Effector memory CD4-positive, alpha-beta T cell (primary cell): ENCODE measurements around the gene IL1RAPL1.

Source experiments
- DNase-seq, 3 donors: peaks; one replicate each; pipeline ENCODE4 v3.0.0-alpha.2; 2020
- H3K27ac ChIP-seq: 2 replicates; pipeline ENCODE4 v1.7.0; 2013; ENCODE audit warnings: mild to moderate bottlenecking, low read length, moderate library complexity; ENCODE audit not compliant: insufficient read depth, poor library complexity, severe bottlenecking
- H3K27me3 ChIP-seq: replicated peaks from 2 replicates; pipeline ENCODE4 v1.7.0; 2013; ENCODE audit warnings: mild to moderate bottlenecking, low read length; ENCODE audit not compliant: insufficient read depth, control insufficient read depth, poor library complexity, severe bottlenecking
- H3K36me3 ChIP-seq: 2 replicates; pipeline ENCODE4 v1.7.0; 2013; ENCODE audit warnings: mild to moderate bottlenecking, low read length, moderate library complexity; ENCODE audit not compliant: control insufficient read depth, insufficient read depth
- H3K4me1 ChIP-seq: 2 replicates; pipeline ENCODE4 v1.7.0; 2013; ENCODE audit warnings: low read length, mild to moderate bottlenecking; ENCODE audit not compliant: control insufficient read depth, insufficient read depth, poor library complexity, severe bottlenecking
- H3K4me3 ChIP-seq: 2 replicates; pipeline ENCODE4 v1.7.0; 2013; ENCODE audit warnings: low read length, low read depth, mild to moderate bottlenecking; ENCODE audit not compliant: insufficient read depth, poor library complexity, severe bottlenecking
- H3K9me3 ChIP-seq: 2 replicates; pipeline ENCODE4 v1.7.0; 2013; ENCODE audit warnings: mild to moderate bottlenecking, low read length, moderate library complexity; ENCODE audit not compliant: control insufficient read depth

The IL1RAPL1 gene

DNA sequence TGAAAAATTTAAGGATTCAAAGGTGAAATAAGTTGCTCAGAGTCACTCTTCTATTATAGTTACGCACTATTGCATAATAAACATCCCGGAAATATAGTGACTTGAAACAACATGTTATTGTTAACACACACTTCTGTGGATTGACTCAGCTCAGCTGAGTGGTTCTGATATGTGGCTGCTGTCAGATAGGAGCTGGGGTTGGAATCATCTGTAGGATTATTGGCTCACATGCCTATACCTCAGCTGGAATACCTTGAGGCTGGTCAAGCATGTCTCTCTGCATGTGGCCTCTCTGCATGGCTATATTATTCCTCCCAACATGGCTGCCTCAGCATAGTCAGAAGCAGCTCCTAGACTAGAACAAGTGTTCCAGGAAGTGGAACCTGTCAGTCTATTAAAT lies 1141.4 kb downstream of the IL1RAPL1 start:
- H3K4me1 ChIP-seq, result no peaks in the 10 kb centered on the region
- no peak for DNase-seq
- H3K27me3 ChIP-seq, result no peaks in the 10 kb centered on the region
- H3K27ac ChIP-seq, result no peak overlapping the region
- H3K36me3 ChIP-seq, result no peaks in the 10 kb centered on the region
- H3K4me3 ChIP-seq, result no peak overlapping the region
- no peaks in the 10 kb centered on the region for H3K9me3 ChIP-seq

DNA sequence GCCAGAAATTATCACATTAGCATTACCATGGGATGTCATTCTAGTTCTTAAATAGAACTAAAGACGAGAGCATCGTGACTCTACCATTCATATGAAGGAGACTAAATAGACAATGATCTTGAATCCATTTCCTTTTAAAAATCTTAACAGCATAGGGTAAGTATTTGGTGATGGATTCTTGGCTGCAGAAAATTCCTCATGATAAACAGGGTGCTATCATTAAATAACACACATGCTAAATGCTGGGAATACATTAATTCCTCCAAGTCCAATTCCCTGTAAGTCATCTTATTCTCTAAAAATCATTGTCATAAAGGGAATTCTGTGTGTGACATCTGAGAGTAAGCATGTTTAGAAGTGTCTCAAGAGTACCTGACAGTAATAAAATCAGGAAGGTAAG lies 1157.7 kb downstream of the IL1RAPL1 start:
- no peak overlapping the region for H3K4me3 ChIP-seq
- H3K27ac ChIP-seq, result no peak overlapping the region
- no peaks in the 10 kb centered on the region for H3K27me3 ChIP-seq
- H3K9me3 ChIP-seq, result no peaks in the 10 kb centered on the region
- no peak for DNase-seq
- no peaks in the 10 kb centered on the region for H3K36me3 ChIP-seq
- H3K4me1 ChIP-seq, result no peaks in the 10 kb centered on the region

DNA sequence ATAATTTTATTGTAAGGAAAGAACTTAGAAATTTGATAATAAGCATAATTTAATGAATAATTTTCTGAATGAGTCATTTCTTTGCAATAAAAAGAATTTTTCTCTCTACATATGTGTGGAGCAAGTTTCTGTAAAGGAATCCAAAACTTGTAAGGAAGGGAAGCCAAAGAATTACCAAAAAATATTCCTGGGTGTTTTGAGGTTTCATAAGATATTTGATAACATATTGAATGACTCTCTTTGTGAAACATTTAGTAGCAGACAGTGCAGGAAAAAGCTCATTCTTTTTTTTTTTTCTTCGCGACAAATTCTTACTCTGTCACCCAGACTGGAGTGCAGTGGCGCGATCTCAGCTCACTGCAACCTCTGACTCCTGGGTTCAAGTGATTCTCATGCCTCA lies 1159.1 kb downstream of the IL1RAPL1 start:
- Histone ChIP-seq H3K27ac (no peak overlapping the region), H3K4me1 (no peaks in the 10 kb centered on the region), H3K4me3 (no peak overlapping the region), H3K9me3 (no peaks in the 10 kb centered on the region), H3K36me3 (no peaks in the 10 kb centered on the region), H3K27me3 (no peaks in the 10 kb centered on the region)
- DNase-seq, result no peak

DNA sequence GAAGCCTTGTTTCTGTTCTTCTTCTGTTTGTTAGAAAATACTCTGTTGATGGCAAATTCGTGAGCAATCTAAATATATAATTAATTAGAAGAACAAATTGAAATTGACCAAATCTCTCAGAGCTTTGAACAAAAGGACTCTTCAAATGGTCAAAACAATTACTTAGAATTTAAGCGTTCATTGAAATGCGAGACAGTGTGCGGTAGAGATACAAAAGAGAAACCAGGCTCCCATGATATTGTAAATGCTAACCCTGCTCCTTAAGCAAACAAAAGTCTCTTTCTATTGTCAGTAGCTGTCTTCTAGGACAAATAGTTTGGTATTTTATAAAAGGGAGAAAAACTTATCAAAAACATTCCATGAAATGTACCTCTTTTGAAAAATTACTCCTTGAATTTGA lies 1174.8 kb downstream of the IL1RAPL1 start:
- no peaks in the 10 kb centered on the region for H3K4me1 ChIP-seq
- no peaks in the 10 kb centered on the region for H3K36me3 ChIP-seq
- no peaks in the 10 kb centered on the region for H3K27me3 ChIP-seq
- no peaks in the 10 kb centered on the region for H3K9me3 ChIP-seq
- no peak for DNase-seq
- no peak overlapping the region for H3K4me3 ChIP-seq
- no peak overlapping the region for H3K27ac ChIP-seq

DNA sequence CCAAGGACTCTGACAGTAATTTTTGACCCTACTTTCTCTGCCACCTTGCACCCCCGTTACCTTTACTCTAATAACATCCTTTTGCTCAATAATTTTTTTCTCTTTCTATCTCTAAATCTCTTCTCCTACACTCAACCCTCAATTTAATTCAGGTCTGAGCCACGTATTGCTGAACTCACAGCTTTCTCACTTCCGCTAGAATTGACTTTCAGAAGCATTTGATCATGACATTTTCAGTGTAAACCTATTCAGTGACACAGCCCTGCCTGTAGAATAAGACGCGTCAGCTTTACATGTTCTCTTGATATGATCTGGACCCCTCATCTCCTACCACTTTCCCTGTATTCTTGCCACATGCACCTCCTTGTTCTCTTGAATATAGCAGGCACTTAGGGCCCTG lies 1188.6 kb downstream of the IL1RAPL1 start:
- no peaks in the 10 kb centered on the region for H3K4me1 ChIP-seq
- no peak overlapping the region for H3K27ac ChIP-seq
- H3K9me3 ChIP-seq, result no peaks in the 10 kb centered on the region
- H3K27me3 ChIP-seq, result no peaks in the 10 kb centered on the region
- H3K36me3 ChIP-seq, result no peaks in the 10 kb centered on the region
- no peak overlapping the region for H3K4me3 ChIP-seq
- no peak for DNase-seq

DNA sequence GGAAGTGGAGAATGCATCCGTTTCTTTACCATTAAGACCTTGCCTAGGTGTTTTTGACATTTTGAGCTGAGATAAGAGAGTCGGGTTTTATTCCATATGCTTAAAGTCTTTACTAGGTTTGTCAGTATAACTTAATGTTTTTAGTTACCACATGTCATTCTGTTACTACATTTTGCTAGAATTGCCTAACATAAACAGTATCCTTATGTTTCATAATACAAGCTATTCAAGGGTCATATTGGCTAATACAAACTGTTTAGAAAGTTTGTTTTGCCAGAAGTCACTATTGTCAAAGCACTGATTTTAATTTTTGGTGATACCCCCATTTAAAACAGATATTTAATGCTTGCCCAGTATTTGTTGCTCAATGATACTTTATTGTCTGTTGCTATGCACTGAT lies 1200.4 kb downstream of the IL1RAPL1 start:
- Histone ChIP-seq H3K9me3 (no peaks in the 10 kb centered on the region), H3K4me3 (no peak overlapping the region), H3K27ac (no peak overlapping the region), H3K36me3 (no peaks in the 10 kb centered on the region), H3K27me3 (no peaks in the 10 kb centered on the region), H3K4me1 (no peaks in the 10 kb centered on the region)
- no peak for DNase-seq

DNA sequence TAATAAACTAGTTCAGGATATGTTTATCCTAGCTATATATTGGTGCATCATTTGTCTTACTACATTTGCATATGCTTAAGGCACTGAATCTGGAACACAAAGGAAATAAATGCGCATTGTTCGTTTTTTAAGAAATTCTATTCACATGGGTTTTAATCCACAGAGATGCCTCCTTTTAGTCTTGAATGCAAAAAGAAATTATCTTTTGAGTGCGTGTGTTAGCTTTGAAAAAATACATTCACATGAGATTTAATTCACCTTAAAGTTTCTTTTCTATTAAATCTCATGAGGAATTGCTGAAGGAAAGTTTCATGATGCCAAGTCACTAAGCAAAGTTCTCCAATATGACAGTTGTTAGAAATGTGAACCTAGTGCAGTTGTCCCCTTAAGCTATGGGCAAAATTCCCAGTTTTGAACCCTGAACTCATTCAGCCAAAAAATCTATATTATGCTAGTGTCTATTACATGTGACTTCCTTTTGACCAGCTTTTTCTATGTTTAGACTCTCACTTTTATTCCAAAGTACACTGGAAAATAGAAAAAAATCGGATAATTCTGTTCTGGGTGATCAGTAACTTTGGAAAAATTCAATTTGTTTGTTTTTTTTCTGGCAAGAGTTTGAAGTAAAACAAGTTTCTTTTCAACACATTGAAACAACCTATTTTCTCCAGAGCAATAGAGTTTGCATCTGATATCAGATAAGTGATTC lies 1201.9 kb downstream of the IL1RAPL1 start:
- DNase-seq, result no peak
- no peaks in the 10 kb centered on the region for H3K27me3 ChIP-seq
- no peaks in the 10 kb centered on the region for H3K36me3 ChIP-seq
- H3K27ac ChIP-seq, result no peak overlapping the region
- no peaks in the 10 kb centered on the region for H3K4me1 ChIP-seq
- no peaks in the 10 kb centered on the region for H3K9me3 ChIP-seq
- no peak overlapping the region for H3K4me3 ChIP-seq

DNA sequence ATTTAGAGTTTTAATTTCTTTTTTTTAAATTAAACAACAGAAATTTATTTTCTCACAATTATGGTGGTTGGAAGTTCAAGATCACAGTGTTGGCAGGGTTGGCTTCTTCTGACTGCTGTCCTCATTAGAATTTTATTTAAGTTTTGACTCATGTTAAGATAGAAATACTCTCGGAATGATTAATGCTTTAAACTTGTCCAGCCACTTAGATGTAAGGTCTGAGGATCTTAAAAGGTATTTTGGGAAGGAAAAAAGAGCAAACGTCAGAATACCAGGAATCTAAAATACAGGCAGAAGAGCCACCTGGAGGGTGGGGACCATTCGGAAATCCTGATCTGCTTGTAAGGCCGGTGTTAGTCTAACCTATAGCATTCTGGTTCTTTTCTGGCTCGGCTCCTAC lies 1205.1 kb downstream of the IL1RAPL1 start:
- Histone ChIP-seq H3K27ac (no peak overlapping the region), H3K9me3 (no peaks in the 10 kb centered on the region), H3K36me3 (no peaks in the 10 kb centered on the region), H3K4me1 (no peaks in the 10 kb centered on the region), H3K4me3 (no peak overlapping the region), H3K27me3 (no peaks in the 10 kb centered on the region)
- no peak for DNase-seq

DNA sequence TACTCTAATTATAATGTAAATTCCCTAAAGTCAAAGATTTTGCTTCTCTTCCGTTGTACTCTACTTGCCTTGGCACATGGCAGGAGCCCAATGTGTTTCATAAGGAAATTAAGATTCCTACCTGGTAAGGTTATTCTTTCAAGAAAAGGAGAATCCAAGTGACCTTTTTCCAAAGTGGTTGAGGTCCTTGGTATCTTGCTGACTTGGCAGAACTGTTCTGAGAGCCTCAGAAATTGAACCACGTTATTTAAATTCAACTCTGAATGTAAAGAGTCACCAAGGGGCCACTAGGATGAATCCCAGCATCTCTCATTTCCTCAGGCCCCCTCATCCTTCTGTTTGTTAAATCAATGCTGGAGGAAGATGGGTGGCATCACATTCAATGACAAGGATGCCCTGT lies 1209.9 kb downstream of the IL1RAPL1 start:
- H3K9me3 ChIP-seq, result no peaks in the 10 kb centered on the region
- DNase-seq, result no peak
- H3K36me3 ChIP-seq, result no peaks in the 10 kb centered on the region
- no peak overlapping the region for H3K4me3 ChIP-seq
- H3K27ac ChIP-seq, result no peak overlapping the region
- H3K27me3 ChIP-seq, result no peaks in the 10 kb centered on the region
- no peaks in the 10 kb centered on the region for H3K4me1 ChIP-seq

DNA sequence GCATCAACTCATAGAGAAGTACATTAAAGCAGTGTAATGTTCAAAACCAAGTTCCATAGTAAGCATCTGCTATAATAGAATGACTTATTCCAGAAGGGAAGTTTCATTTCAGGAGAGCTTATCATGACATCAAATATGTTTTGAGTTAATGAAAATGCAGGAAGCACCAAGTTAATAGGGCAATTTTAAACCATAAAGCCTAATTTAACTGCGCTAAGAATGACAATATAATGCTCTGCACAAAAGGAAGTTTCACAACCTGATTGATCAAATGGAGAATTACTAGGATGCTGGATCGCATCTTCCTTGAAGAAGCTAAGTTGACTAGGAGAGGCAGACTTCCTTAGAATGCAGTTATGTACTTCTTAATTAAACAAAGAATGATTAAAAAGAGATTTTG lies 1211.2 kb downstream of the IL1RAPL1 start:
- H3K9me3 ChIP-seq, result no peaks in the 10 kb centered on the region
- no peak overlapping the region for H3K4me3 ChIP-seq
- H3K27me3 ChIP-seq, result no peaks in the 10 kb centered on the region
- no peaks in the 10 kb centered on the region for H3K36me3 ChIP-seq
- H3K4me1 ChIP-seq, result no peaks in the 10 kb centered on the region
- DNase-seq, result no peak
- H3K27ac ChIP-seq, result no peak overlapping the region
